ENCODE data around the gene DTYMK.

DNA sequence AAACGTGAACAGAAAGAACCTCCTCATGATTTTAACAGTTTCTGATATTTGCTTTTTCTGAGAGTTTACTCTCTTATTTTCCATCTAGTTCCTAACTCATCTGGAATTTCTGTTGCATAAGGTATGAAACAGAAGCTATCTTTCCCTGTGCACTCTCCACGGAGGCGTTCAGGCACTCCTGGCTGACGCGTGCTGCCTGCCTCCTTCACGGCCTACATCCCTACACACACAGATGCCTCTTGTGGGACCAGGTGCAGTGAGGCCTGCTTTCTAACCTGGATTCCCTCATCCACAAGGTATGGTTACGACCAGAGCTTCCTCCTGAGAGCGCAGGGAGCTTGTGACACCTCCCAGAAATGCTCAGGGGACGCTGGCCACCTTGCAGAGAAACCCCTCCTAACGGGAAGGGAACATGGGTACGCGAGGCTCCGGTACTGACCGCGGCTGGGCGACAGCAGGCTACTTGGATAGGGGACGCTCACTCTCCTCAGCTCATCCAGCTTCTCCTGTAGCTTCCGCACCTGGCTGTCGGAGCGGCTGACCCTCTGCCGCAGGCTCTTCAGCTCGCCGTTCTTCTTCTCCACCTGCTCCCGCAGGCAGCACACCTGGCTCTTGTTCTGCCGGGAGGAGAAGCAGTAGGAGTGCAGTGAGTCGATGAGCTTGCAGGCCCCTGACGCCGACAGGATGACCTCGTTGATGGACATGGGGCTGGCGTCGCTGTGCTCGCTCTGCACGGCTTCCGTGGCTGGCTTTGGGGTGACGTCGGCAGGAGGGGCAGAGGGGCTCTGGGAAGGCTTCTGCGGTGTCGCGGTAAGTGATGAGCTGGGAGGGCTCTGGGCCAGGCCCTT is 53.9 kb downstream of the DTYMK start:
- TF ChIP-seq CTCF (IDR thresholded peaks at IDR 0.05) (no peak), EZH2 (IDR thresholded peaks at IDR 0.05; ENCODE audit: borderline replicate concordance, insufficient read depth, low read depth, low read length, poor library complexity, severe bottlenecking) (no peak)
